D721Med (cell line): Measurements from ENCODE around the gene SLC5A10.

Experiments
- DNase-seq: peaks from one replicate; pipeline ENCODE4 v3.0.0; 2011; ENCODE audit warnings: low spot score; ENCODE audit not compliant: insufficient read length
- FAIRE-seq: peaks from 2 replicates; lab custom pipeline; 2011; peaks lifted over from hg19 to GRCh38; lab: Jason Lieb, UNC
- TF ChIP-seq, protein P1 (sequence below): IDR thresholded peaks from 2 replicates; pipeline ENCODE4 v1.5.1; 2012; ENCODE audit warnings: mild to moderate bottlenecking, control low read depth; ENCODE audit not compliant: insufficient read depth; ENCODE audit errors: missing control alignments

Gene SLC5A10

DNA sequence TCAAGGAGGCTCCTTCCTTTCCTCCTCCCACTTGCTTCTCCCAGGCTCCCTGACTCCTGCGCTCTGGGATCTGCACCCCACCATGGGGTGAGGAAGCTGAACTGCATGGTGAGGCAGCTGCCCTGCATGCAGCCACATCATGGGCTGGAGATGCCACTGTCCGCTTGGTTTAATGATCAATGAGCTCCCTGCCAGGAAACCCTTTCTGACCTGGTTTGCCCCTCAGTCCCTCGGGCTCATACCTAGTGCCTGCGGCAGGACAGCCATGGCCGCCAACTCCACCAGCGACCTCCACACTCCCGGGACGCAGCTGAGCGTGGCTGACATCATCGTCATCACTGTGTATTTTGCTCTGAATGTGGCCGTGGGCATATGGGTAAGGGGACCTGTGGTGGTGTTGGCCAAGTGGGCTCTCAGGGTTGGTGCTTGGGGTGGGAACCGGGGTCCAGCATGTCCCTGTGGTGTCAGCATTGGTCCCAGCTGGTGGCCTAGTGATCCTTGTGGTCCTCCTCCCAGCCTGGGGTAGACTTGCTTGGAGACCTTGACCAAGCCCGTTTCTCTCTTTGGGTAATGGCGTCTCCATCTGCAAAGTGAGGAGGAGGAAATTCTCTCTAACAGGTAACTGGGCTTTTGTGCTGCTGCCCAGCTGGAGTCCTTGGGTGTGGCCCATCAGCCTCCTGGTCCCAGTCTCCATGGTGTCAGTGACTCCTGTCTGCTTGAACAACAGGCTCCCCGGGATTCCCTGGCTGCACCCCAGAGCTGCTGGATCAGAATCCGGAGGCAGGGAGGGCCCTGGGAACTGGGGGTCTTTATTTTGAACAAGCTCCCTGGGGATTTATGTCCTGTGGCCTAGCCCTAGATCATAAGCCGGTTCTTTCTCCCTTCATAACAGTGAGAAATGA lies at the start of gene SLC5A10:
Gene SLC5A10, plus strand, starts transcription at position 225 of the 902 bp plus-strand sequence. Its CDS starts 41 bp downstream, at position 266.
- TF ChIP-seq, protein P1, sequence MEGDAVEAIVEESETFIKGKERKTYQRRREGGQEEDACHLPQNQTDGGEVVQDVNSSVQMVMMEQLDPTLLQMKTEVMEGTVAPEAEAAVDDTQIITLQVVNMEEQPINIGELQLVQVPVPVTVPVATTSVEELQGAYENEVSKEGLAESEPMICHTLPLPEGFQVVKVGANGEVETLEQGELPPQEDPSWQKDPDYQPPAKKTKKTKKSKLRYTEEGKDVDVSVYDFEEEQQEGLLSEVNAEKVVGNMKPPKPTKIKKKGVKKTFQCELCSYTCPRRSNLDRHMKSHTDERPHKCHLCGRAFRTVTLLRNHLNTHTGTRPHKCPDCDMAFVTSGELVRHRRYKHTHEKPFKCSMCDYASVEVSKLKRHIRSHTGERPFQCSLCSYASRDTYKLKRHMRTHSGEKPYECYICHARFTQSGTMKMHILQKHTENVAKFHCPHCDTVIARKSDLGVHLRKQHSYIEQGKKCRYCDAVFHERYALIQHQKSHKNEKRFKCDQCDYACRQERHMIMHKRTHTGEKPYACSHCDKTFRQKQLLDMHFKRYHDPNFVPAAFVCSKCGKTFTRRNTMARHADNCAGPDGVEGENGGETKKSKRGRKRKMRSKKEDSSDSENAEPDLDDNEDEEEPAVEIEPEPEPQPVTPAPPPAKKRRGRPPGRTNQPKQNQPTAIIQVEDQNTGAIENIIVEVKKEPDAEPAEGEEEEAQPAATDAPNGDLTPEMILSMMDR = no peak
- FAIRE-seq (no peak), DNase-seq (no peak)

DNA sequence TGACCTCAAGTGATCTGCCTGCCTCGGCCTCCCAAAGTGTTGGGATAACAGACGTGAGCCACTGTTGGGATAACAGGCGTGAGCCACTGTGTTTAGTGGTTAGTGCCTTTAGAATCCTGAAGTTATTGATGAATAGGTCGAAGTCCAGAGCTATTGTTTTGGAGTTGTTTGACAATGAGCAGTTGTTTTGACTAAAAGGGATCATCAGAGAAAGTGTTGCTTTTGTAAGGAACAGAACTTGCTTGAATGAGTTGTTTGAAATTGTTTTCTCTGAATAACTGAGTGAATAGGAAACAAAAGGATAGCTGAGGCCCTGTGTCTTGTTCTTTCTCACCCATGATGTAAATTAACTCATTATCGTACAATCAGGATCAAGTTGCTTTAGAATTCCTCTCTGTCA lies 47.5 kb upstream of the SLC5A10 start:
- TF ChIP-seq, protein P1 = no peak
- DNase-seq = no peak
- no peak for FAIRE-seq

DNA sequence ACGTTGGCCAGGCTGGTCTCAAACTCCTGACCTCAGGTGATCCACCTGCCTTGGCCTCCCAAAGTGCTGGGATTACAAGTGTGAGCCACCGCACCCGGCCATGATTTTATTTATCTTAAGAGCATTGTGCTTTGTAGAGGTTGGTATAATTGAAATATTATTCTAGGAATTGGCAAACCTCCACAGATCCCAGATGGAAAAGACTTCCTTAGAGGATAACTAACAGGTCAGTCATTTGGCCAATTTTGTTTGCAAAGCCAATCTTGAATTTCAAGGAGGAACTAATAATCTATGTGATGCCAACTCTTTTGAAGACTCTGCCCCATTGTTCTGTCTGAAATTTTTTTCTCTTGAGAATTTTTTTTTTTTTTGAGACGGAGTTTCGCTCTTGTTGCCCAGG lies 46.7 kb upstream of the SLC5A10 start:
- FAIRE-seq (no peak), DNase-seq (no peak)
- TF ChIP-seq, protein P1 = no peak

DNA sequence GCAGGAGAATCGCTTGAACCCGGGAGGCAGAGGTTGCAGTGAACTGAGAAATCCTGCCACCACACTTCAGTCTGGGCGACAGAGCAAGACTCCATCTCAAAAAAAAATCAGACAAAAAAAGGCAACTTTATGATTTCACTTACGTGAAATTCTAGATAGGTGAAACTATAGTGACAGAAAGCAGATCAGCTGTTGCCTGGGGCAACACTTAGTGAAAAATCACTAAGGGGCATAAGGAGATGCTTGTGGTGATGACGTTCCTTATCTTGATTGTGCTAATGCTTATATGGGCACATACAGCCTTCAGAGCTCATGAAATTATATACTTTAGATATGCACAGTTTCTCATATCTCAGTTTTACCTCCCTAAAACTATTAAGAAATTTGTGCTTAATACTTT lies 41.6 kb upstream of the SLC5A10 start:
- TF ChIP-seq, protein P1 = no peak
- DNase-seq (no peak), FAIRE-seq (no peak)

DNA sequence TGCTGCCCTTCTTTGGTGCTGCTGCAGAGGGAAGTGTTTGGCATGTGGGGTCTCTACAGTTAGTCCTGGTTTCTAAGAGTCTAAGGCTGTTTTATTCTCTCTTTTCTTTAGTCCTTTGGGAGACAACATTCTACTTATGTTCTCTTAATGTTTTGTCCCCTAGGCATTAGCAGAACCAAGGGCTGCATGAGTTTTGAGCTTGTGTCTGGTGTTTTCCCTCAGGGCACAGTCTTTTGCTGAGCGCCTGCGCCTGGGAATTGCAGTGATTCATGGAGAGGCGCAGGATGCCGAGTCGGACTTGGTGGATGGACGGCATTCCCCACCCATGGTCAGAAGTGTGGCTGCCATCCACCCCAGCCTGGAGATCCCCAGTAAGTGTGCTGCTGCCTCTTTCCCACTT lies 41.1 kb upstream of the SLC5A10 start:
- DNase-seq = no peak
- no peak for FAIRE-seq
- TF ChIP-seq, protein P1 = no peak

DNA sequence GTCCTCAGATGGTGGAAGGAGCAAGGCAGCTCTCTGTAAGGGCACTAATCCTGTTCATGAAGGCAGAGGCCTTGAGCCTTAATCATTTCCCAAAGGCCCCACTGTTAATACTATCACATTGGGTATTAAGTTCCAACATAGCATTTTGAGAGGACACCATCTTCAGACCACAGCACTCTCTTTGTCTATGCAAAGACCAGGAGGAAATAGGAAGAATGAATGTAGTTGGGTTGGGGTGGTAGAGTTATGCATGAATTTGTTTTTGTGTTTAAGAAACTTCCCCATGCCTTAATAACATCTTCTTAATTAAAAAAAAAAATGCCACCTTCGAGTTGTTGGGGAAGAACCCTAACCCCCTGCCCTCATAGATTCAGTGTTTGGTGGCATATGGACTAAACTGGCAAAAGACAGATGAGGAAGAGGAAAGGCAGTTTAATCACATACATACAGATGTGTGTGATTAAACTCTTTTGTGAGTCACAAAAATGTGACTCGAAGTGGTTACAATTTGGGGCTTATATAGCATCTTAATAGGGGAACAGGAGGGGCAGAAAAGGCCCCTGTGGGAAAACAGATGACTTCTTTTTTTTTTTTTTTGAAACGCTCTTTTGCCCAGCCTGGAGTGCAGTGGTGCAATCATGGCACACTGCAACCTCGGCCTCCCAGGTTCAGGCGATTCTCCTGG lies 35.0 kb upstream of the SLC5A10 start:
- FAIRE-seq (no peak), DNase-seq (no peak)
- TF ChIP-seq, protein P1 = no peak
